HG02870 (cell line): Measurements from ENCODE around the gene MORF4L2.

Source experiments
- ATAC-seq: cut with Tn5 transposase; IDR thresholded peaks from one replicate; pipeline ENCODE4 v1.9.1; 2021; ENCODE audit warnings: mild to moderate bottlenecking, moderate library complexity; ENCODE audit not compliant: unreplicated experiment

The MORF4L2 gene, protein sequence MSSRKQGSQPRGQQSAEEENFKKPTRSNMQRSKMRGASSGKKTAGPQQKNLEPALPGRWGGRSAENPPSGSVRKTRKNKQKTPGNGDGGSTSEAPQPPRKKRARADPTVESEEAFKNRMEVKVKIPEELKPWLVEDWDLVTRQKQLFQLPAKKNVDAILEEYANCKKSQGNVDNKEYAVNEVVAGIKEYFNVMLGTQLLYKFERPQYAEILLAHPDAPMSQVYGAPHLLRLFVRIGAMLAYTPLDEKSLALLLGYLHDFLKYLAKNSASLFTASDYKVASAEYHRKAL

GRCh38 chrX:103686199-103687072 lies at the start of gene MORF4L2:
TSS of gene MORF4L2 (minus strand) at chrX:103686699. CDS start at chrX:103677027, 9,672 bp downstream.
- ATAC-seq, result peak; percentile 88

GRCh38 chrX:103734125-103734760 lies 47.7 kb upstream of the MORF4L2 start:
- ATAC-seq, result no peak

DNA sequence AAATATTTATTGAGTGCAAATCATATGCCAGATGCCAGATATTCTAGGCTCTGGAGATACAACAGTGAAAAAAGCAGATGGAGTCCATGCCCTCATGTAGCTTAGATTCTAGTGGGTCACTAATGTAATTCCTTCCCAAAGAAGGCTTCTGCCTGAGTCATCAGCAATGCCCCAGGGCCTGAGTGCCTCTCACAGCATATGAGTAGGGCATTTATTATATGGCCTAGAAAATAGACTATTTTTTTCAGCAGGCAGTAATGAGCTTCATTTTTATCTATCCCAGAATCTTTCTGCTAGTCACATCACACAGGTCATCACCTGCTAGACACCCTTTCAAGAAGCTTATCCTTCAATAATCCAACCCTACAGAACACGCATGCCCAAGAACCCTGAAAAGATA lies 46.5 kb upstream of the MORF4L2 start:
- ATAC-seq, result no peak

DNA sequence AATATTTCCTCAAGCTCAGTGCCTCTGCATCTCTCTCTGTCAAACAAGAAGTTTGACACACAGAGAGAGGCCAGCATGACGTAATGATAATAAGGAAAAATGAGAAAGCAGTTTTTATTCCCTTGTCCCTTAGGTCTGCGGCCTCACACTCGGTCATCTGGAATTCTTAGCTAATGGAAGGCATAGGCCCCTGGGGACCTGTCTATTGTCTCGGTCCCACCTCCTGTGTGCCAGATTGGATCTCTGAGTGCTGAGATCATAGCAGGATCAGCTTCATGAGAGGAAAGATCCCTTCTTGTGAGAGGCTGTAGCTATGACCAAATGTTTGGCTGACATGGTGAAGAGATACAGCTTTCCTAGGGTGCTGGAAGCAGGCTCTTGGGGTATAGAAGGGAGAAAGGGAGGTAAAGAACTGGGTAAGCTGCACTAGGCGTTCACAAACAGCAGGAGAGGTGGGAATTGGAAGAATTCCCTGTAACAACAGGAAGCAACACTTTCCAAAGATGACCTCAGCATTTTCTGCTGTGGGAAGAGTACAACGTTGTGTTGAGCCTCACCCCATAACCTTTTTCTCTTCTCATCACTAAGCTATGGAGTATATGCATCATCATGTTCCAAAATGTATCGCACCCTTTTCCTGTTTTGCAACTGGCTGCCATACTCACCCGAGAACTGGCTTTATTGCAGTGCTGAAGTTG lies 44.4 kb upstream of the MORF4L2 start:
- ATAC-seq, result no peak

- no peak for ATAC-seq
Observed at GRCh38 chrX:103730147-103730795, 43.8 kb upstream of the MORF4L2 start.

GRCh38 chrX:103729015-103729414 lies 42.5 kb upstream of the MORF4L2 start:
- ATAC-seq, result no peak

GRCh38 chrX:103727115-103727514 lies 40.6 kb upstream of the MORF4L2 start:
- ATAC-seq, result no peak

GRCh38 chrX:103726477-103726876 lies 40.0 kb upstream of the MORF4L2 start:
- no peak for ATAC-seq

DNA sequence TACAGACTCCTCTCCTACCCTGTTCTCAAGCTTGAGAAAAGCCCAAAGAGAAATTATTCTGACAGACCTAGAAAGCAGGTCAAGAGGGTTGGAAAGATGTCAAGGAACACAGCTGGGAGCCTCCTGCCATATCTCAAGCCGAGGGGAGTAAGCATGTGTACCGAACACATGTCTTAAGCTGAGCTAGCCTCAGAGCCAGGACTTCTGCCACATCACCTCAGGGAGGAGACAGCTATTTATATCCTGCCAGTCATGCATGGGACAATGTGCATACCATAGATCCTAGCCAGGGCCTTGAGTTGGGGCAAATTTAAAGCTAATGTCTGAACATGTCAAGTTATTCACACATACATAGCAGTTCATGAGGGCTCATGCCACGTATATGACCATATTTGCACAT lies 36.0 kb upstream of the MORF4L2 start:
- no peak for ATAC-seq

GRCh38 chrX:103718120-103718519 lies 31.6 kb upstream of the MORF4L2 start:
- ATAC-seq, result no peak

- no peak for ATAC-seq
Observed at GRCh38 chrX:103716962-103717361, 30.5 kb upstream of the MORF4L2 start.

DNA sequence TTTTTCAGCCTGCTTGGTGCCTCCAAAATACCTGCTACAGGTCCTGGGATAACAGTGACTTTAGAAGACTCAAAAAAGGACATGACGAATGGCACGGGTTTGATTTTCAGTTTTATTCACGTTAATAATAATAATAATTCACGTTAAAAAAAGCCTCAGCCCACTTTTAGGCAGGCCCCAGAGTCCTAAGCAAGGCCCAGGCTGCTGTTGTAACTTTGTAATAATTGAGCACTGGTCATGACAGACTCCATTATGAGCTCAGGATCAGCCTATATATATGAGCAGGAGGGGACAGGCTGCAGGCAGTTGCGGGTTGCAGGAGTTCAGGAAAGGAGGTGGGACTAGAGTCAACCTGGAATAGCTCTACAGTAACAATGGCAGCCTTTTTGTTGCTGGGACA lies 24.1 kb upstream of the MORF4L2 start, which contains the start of gene TMEM31:
Gene TMEM31 (plus strand): TSS at position 301 of the 400 bp plus-strand sequence. CDS start 1,350 bp downstream, outside the sequence.
- no peak for ATAC-seq

DNA sequence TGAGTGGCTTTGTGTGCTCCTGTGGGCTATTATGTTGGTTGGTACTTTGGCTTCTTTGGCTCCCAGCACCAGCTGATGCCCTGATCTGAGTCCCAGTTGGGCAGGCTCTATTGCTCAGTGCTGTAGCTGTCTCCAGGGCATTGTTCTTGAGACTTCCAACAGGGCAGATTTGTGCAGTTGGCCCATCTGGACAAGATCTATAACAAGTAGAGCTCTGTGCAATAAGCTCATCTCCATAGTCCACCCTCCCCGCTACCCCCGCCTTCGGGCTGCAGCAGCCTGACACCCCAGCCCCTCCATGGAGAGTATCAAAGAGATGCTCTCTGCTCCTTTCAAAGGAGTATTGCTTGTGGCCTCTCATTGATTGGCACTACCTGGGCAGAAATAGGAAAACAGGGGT lies 18.4 kb upstream of the MORF4L2 start:
- ATAC-seq, result no peak

- ATAC-seq, result no peak
Observed at GRCh38 chrX:103699243-103699642, 12.7 kb upstream of the MORF4L2 start.

DNA sequence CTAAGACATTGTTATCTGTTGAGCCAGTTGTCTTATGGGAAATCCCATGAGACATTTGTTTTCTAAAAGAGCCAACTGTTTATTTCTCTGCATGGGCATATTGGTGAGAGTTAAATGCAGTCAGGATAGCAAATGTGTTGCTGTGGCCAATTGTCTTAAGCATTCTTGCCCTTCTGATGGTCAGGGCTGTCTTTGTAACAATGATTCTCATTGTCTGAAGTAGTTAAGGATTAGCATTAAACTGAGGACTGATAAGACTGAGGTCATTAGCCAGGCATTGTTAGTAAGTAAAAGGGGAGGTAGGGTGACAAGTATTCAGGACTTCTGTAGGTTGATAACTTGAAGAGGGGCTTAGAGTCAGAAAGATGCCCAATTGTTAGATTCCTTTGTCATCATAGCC lies 11.2 kb upstream of the MORF4L2 start:
- ATAC-seq, result no peak

- no peak for ATAC-seq
Observed at GRCh38 chrX:103691059-103691458, 4.6 kb upstream of the MORF4L2 start.

GRCh38 chrX:103688946-103689345 lies 2.4 kb upstream of the MORF4L2 start:
- no peak for ATAC-seq

- no peak for ATAC-seq
Observed at GRCh38 chrX:103687696-103688201, 1.2 kb upstream of the MORF4L2 start.

DNA sequence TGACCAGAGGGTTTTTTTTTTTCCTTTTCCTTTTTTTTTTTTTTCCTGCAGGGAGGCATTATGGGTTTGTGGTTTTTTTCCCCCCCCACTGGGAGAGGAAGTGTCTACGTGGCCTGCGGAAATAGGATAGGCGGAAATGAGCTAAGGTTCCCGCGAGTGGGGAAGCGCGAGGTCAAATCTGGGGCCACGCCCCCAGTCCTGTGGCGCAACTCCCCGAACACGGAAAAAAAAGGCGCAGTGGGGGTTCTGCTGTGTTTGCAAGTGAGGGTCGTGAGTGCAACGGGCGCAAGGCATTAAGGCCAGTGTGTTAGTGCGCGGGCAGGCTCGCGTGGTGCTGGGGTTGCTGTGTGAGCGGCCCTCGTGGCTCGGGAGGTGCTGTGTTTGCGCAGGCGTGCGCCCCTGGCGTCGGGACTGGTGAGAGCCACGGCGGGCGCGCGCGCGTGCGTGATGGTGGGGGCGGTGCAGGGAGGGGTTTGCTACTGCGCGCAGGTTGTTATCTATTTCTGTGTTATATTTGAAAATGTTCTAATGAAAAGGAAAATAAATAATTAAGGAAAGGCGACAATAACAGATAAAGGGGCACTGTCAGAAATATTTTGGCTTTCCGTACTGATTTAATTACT lies 685 bp upstream of the MORF4L2 start:
- ATAC-seq, result peak; percentile 46

DNA sequence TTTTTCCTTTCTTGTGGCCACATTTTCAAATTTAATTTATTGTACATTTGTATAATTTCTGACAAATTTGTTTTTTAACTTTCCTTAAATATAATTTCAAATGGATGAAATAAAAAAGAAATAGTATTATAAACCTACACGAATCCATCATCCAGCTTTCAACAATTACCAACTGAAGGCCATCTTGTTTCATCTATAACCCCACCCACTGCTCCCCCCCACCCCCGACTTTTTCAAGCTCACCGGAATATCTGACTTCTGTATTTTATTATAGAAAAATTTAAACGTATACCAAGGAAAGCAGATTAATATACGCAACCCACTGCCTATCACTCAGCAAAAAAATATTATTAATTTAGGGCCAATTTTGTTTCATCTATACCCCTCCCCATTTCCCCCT lies 1.1 kb downstream of the MORF4L2 start:
- ATAC-seq, result no peak
